Measurements from ENCODE around the gene COL23A1.
A peak's percentile ranks its signal among the peaks of the same experiment; 100 is the strongest.

The COL23A1 gene

DNA sequence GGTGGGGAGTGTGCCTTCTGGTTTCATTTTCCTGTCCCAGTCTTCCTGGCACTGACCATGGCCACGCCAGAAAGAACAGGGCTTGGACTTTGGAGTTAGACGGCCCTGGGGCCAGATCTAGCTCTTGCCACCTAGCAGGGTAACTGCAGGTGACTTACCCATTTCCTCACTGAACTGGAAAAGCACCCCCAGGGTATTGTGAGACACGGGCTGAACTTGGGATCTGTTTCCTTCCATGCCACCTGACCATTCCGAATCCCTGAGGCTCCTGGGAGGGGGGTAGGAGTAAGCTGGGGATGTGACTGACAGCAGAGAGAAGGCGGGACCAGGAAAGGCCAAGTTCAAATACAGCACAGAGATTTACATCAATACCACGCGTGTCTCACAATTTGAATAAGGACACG, 376.4 kb downstream of the COL23A1 start:
- DNase-seq: no peak

- DNase-seq: no peak
These were observed 377.2 kb downstream of the COL23A1 start for GRCh38 chr5:178213003-178213461.

- no peak for DNase-seq
These were observed 377.8 kb downstream of the COL23A1 start for GRCh38 chr5:178212241-178213002.

- no peak for DNase-seq
These were observed 378.8 kb downstream of the COL23A1 start for GRCh38 chr5:178211095-178212048.

GRCh38 chr5:178210686-178211085, 379.5 kb downstream of the COL23A1 start:
- no peak for DNase-seq

- no peak for DNase-seq
These were observed 380.1 kb downstream of the COL23A1 start for GRCh38 chr5:178210073-178210535.

DNA sequence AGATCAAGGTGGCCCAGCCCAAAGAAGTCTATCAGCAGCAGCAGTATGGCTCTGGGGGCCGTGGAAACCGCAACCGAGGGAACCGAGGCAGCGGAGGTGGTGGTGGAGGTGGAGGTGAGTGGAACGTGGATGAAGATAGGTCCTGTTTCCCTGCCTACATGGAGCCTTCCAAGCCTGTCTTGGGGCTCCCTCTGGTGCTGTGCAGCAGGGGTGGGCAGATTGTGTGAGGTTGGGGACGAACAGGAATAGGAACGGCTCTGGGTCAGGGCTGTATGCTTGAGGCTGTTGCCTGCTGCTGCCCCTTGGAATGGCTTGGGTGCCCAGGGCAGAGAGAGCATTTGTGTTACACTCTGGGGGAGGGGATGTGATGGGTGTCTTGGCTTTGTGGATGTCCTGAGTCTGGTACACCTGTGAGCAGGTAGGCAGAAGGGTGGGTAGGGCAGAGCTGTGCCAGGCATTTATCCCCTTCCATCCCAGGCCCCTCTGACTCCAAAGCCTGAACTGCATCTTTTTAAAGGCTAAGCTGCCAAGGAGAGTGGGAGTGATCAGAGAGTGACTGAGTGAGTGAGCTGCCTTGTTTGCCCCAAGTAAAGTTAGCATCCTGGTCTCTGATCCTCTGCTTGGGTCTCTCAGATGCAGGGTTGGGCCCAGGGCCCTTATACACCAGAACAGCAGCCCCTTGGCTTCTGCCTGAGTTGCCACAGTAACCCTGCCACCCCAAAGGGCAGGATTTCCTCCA, 380.7 kb downstream of the COL23A1 start:
- no peak for DNase-seq

DNA sequence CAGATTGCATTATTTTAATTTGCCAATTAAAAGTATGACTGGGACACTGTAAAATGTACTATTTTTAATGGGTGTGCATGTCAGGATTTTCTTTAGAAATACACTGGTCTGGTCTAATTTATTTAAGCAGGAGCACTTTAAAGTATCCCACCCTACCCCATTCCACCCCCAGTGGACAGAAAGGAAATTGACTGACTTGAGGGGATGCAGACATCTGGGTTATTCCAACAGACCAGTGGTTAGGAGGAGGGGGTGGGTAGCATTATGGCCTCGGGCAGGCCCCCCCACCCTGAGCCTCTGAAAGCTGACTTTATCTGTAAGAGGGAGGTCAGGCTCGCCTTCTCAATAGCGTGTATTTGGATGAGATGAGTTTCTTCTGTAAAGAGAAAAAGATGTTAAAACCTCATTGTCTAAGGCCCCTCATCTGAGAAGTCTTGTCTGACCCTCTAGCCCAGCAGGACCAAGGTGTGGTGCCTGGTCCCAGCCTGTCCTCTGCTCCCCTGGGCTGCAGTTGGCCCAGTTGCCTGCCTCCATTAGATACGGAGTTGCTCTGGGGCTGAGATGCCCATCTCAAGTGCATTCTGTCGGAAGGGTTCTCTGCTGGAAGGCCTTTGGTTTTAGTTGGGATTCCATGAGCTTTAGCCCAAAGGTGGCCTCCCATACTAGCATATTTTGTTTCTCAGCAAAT, 381.5 kb downstream of the COL23A1 start:
- no peak for DNase-seq

DNA sequence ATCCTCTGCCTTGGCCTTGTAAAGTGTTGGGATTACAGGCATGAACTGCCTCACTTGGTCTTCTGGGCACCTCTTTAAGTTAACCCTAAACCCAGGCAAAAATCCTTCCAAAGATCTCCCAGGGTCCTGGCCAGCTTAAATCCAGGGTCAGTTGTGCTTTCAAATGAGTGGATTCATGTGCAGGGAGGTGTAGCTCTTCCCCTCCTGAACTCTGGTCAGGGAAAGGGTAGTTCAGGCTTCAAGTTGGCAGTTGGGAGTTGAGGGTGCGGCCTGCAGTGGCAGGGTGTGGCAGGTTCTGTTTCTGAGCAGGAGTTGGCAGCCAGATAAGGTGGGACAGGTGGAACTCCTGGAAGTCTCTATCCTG, 382.3 kb downstream of the COL23A1 start:
- no peak for DNase-seq

DNA sequence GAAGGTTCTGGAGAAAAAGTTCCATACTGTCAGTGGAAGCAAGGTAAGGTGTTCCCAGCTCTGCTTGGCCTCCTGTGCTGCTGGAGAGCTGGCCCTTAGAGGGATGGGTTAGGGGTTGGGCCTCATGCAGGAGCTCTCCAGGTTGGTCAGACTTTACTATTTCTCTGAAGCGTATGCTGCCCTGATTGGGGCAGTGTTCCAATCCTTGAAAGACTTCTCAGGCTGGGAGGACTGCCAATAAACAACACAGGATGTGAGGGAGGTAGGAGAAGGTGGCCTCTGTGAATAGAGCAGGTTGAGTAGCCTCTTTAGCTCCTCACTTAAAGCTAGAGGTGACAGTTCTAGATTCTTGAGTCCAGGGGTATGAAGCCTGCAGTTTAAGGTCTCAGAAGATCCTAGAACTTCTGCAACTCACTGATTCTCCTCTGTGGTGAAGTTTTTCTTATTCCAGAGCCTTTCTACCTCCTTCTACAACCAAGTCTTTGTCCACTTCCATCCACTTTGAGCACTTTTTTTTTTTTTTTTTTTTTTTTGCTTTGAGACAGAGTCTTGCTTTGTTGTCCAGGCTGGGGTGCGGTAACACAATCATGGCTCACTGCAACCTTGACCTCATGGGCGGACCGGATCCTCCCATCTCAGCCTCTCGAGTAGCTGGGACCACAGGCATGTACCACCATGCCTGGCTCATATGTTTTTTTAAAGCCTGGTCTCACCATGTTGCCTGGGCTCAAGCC, 382.8 kb downstream of the COL23A1 start:
- DNase-seq: no peak

GRCh38 chr5:178206166-178207101, 383.8 kb downstream of the COL23A1 start:
- no peak for DNase-seq

DNA sequence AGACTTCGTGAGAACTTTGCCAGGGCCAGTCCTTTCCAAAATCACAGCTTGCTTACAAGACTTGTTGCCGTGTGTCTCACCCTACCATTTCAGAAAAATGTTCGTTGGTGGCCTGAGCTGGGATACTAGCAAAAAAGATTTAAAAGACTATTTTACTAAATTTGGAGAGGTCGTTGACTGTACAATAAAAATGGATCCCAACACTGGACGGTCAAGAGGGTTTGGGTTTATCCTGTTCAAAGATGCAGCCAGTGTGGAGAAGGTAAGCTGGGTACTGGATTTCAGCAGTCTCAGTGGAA, 384.5 kb downstream of the COL23A1 start:
- no peak for DNase-seq

- DNase-seq: no peak
These were observed 385.1 kb downstream of the COL23A1 start for GRCh38 chr5:178204935-178205748.

GRCh38 chr5:178204182-178204934, 385.8 kb downstream of the COL23A1 start, which contains the start of gene HNRNPAB:
HNRNPAB (plus strand) TSS chr5:178204533; CDS start chr5:178204838, 305 bp downstream.
- DNase-seq: peak; percentile 46

DNA sequence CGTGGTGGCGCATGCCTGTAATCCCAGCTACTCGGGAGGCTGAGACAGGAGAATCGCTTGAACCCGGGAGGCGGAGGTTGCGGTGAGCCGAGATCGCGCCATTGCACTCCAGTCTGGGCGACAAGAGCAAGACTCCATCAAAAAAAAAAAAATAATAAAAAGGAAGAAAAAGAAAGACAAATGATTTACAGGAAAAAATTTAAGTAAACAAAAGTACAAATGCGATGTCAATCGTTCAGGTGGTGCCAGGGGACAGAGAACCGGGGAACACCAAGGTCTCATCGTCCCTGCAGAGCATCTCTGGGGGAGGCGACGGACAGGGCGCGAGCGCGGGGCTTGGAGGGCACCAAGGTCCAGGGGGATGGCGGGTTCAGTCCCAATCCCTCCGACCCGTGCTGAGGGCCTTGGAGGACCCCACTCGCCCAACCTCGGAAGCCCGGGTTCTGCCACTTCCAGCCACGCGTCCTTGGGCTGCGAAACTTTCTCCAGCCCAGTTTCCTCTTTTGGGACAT, 386.5 kb downstream of the COL23A1 start:
- no peak for DNase-seq

GRCh38 chr5:178202541-178202940, 387.7 kb downstream of the COL23A1 start:
- no peak for DNase-seq

DNA sequence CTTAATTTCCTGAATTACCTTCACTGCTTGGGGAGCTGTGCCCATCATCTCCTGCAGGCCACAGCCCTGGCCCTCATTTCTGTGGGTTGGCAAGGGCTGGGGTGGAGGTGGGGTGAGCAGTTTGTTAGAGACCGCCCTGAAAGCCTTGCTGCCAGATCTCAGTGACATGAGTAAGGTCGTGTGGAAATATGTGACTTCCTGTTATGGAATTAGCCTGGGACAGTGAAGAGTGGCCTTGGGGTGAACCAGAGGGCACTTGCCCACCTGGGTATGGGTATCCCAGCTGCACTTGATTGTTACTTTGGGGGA, 388.3 kb downstream of the COL23A1 start:
- no peak for DNase-seq

GRCh38 chr5:178201221-178201926, 388.8 kb downstream of the COL23A1 start:
- no peak for DNase-seq

All from NCI-H524 treated with DMSO at 0.1 percent for 48 hours (cell line).